Transverse colon (tissue), 4 donors: Measurements from ENCODE around the gene BID. TPM values are rescaled to one million over a fixed set of nuclear protein-coding genes. Genes with fewer than 3 reads are reported as not detected.

ENCODE experiments used
- DNase-seq: peaks from one replicate; pipeline ENCODE4 v3.0.0-alpha.2; 2019
- H3K27ac ChIP-seq, 4 donors: fragments of 200-600 bp; sonication (generic); 2 replicates each; pipeline ENCODE4 v1.5.1; 2016 to 2018; ENCODE audit warnings: inconsistent platforms in 4 of 4
- H3K27me3 ChIP-seq: fragments of 200-600 bp; sonication (generic); 2 replicates; pipeline ENCODE4 v1.5.1; 2017; ENCODE audit warnings: inconsistent platforms
- H3K36me3 ChIP-seq, 4 donors: fragments of 200-600 bp; sonication (generic); 2 replicates each; pipeline ENCODE4 v1.5.1; 2017 to 2019; ENCODE audit warnings: inconsistent platforms in 4 of 4
- H3K4me1 ChIP-seq, 4 donors: fragments of 200-600 bp; sonication (generic); 2 replicates each; pipeline ENCODE4 v1.5.1; 2017 to 2020; ENCODE audit warnings: inconsistent platforms in 4 of 4
- H3K4me3 ChIP-seq, 4 donors: fragments of 200-600 bp; sonication (generic); 1 replicate in 1 of 4; 2 replicates in 3 of 4; pipeline versions ENCODE4 v1.5.1 to v1.6.1; 2017 to 2019; ENCODE audit warnings: inconsistent platforms in 4 of 4
- H3K9me3 ChIP-seq, 2 donors: fragments of 200-600 bp; sonication (generic); 2 replicates each; pipeline ENCODE4 v1.5.1; 2017 to 2019; ENCODE audit warnings: inconsistent platforms in 2 of 2
- EP300 ChIP-seq: sonication (generic); formaldehyde crosslinking; IDR thresholded peaks from one replicate; pipeline ENCODE4 v1.6.1; 2017; ENCODE audit warnings: antibody characterized with exemption, low read depth
- POLR2A ChIP-seq: fragments of 450-650 bp; IDR thresholded peaks from one replicate; pipeline ENCODE4 v1.6.1; 2016; ENCODE audit warnings: antibody characterized with exemption, mild to moderate bottlenecking, moderate library complexity
- POLR2AphosphoS5 ChIP-seq, 3 donors: sonication (generic); formaldehyde crosslinking; IDR thresholded peaks; one replicate each; pipeline ENCODE4 v1.6.1; 2016; ENCODE audit warnings: antibody characterized with exemption in 3 of 3
- WGBS, 2 donors: methylation state at CpG; one replicate each; pipeline ENCODE4 v1.1.5; 2018; ENCODE audit warnings: low coverage in 1 of 2; 5-methylcytosine and 5-hydroxymethylcytosine counted together
- in situ Hi-C, 4 donors: fragments of 200-750 bp; cut with MboI; loops; one replicate each; pipeline versions ENCODE4 v1.15.0 to v1.15.1; 2017; ENCODE audit warnings: low sequenced_read_pairs in 3 of 4, low pct_ligation_motif_present in 1 of 4, low pct_unique_long_range_greater_than_20kb in 1 of 4
- intact Hi-C: fragments of 100-400 bp; cut with DNase I; formaldehyde crosslinking; loops from one replicate; pipeline ENCODE4 v1.15.1; 2023; ENCODE audit warnings: low total_unique reads
- total RNA-seq, 4 donors: library from RNA; depleted of rRNA; stranded (reverse); fragments of >200 nt; gene quantifications; one replicate each; pipeline ENCODE4 v1.1.0, GENCODE V29; 2016
- TF ChIP-seq, protein P1 (sequence below), 5 experiments: fragments of 200-600 bp in 3 of 5; fragments of 450-650 bp in 2 of 5; sonication (generic) in 3 of 5; IDR thresholded peaks; 1 replicate in 2 of 5; 2 replicates in 3 of 5; pipeline ENCODE4 v1.5.1; 2016 to 2017; ENCODE audit warnings: antibody characterized with exemption in 5 of 5, inconsistent platforms in 3 of 5, mild to moderate bottlenecking in 2 of 5, moderate library complexity in 1 of 5

Gene BID
- total RNA-seq, 4 donors from 2014 or later, result 21.1 to 59.5 (median 25.5) TPM

DNA sequence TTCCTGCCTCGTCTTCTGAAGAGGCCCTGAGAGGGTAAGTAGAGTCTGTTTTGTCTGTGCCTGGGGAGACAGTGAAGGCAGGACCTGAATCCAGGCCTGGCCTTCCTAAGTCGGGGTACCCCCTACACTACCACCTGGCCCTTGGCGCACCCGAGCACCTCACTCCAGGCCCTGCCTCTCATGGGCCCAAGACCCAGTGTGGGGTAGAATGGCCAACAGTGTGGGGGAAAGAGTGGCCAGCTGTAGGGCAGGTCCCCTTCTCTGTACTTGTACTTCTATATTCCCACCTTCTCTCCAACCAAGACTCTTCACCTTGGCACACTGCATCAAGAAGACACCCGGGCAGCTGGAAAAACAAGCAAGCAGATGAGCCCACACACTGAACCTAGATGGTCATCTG, 22.4 kb upstream of the BID start:
- Histone ChIP-seq H3K36me3 (no peaks in the 10 kb centered on the region), H3K27me3 (no peaks in the 10 kb centered on the region), H3K4me1 (peaks cover 0 to 5% (median 0%) of the 10 kb centered on the region in 4 donors), H3K27ac (no peak overlapping the region), H3K9me3 (no peaks in the 10 kb centered on the region), H3K4me3 (no peak overlapping the region)
- 94% methylated on average over 3 of the region's 5 CpGs; no CpG with 5 or more reads in 1 of the 2 donors for WGBS, 2 donors
- intact Hi-C loops (no loop called here), in situ Hi-C loops (no loop called here)
- TF ChIP-seq POLR2AphosphoS5 (IDR thresholded peaks at IDR 0.05), result no peak
- no peak for TF ChIP-seq POLR2A
- TF ChIP-seq, protein P1, sequence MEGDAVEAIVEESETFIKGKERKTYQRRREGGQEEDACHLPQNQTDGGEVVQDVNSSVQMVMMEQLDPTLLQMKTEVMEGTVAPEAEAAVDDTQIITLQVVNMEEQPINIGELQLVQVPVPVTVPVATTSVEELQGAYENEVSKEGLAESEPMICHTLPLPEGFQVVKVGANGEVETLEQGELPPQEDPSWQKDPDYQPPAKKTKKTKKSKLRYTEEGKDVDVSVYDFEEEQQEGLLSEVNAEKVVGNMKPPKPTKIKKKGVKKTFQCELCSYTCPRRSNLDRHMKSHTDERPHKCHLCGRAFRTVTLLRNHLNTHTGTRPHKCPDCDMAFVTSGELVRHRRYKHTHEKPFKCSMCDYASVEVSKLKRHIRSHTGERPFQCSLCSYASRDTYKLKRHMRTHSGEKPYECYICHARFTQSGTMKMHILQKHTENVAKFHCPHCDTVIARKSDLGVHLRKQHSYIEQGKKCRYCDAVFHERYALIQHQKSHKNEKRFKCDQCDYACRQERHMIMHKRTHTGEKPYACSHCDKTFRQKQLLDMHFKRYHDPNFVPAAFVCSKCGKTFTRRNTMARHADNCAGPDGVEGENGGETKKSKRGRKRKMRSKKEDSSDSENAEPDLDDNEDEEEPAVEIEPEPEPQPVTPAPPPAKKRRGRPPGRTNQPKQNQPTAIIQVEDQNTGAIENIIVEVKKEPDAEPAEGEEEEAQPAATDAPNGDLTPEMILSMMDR (IDR thresholded peaks at IDR 0.05), result no peak
- TF ChIP-seq EP300, result no peak
- DNase-seq, result no peak

DNA sequence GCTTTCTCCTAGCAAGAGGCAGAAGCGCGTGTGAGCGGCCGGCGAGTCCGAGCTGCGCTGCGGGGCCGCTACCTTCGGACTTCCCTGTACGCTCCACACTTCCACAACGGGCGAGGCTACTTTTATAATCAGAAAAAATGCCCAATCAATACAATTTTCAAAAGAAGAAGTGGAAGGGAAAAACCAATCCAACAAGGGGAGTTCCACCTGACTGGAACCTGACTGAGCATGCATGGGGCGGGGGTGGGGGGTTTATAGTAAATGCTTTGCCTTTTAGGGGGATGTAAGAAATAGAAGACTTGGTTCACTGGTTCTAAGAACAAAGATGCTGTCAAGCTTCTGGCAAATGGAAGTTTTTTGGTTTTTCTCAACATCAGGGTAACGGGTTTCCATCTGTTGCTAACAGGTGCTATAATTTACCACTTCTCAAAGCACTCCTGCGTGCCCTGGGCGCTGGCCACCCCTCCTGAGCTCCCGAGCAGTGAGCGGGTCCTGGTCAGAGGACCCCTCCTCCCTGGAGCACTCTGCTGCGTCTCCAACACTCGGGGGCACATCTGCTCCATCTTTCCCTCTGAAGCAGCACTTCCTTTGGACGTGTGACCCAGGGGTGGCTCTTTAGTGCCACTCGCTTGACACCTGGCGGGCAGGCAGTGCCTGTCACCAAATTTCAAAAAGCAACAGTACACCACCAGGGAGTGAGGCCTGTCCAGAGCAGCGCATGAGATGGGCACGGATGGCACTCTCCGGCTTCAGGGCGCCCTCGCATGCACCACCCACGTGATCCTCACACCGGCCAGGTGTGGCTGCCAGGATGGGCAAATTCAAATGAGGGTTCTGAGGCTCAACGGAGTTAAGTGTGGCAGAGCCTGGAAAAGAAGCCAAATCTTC, 21.6 kb upstream of the BID start:
- no peaks in the 10 kb centered on the region for H3K9me3 ChIP-seq
- intact Hi-C loops (no loop called here), in situ Hi-C loops (no loop called here)
- H3K27me3 ChIP-seq, result no peaks in the 10 kb centered on the region
- no peak overlapping the region for H3K27ac ChIP-seq
- no peaks in the 10 kb centered on the region for H3K36me3 ChIP-seq
- H3K4me1 ChIP-seq, result peaks cover 0 to 5% (median 0%) of the 10 kb centered on the region in 4 donors
- WGBS, 2 donors, result 86 to 98% methylated on average over 13 to 32 of the region's 32 CpGs
- no peak for DNase-seq
- TF ChIP-seq, protein P1 (IDR thresholded peaks at IDR 0.05), result no peak
- TF ChIP-seq POLR2A, result no peak
- TF ChIP-seq EP300, result no peak
- TF ChIP-seq POLR2AphosphoS5 (IDR thresholded peaks at IDR 0.05), result no peak
- H3K4me3 ChIP-seq, result no peak overlapping the region

DNA sequence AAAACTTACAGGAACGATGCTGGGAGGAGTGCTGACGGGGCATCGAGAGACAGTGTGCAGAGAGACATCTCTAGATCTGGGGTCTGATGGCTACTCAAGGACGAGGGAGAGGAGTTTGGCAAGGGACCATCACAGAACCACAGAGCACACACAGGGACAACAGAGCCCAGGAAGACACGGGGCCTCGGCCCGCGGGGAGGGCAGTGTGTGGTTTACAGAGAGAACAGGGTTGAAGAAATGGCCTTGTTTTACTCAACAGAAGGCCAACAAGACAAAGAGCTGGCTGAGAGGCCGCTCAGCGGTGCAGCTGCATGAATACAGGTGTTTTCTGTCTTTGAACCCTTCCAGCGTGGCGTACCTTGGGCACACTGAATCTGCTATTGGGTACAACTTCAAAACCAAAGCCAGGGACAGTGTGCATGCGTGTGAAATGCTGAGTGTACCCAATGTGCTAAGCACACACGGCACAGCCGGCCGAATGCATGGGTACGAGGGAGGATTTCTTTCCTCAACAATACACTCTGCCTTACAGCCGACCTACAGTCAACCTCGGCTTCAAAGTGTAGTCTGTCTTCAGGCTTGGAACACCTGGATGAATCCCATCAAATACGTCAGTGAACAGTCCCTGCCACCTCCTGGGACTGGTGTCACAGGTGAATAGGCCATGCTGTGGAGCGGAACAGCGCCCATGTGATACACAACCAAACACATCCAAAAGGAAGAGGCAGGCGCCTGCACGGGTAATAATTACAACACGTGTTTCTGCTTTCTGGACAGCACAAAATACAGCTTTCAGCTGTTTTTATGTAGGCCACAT, 20.7 kb upstream of the BID start:
- Histone ChIP-seq H3K4me1 (no peaks in the 10 kb centered on the region), H3K9me3 (no peaks in the 10 kb centered on the region), H3K27ac (no peak overlapping the region), H3K27me3 (no peaks in the 10 kb centered on the region), H3K36me3 (no peaks in the 10 kb centered on the region), H3K4me3 (no peak overlapping the region)
- 89 to 90% methylated on average over 11 to 25 of the region's 25 CpGs for WGBS, 2 donors
- in situ Hi-C loops (no loop called here), intact Hi-C loops (no loop called here)
- TF ChIP-seq, protein P1 (IDR thresholded peaks at IDR 0.05), result no peak
- TF ChIP-seq POLR2A, result no peak
- no peak for TF ChIP-seq POLR2AphosphoS5 (IDR thresholded peaks at IDR 0.05)
- TF ChIP-seq EP300, result no peak
- no peak for DNase-seq

DNA sequence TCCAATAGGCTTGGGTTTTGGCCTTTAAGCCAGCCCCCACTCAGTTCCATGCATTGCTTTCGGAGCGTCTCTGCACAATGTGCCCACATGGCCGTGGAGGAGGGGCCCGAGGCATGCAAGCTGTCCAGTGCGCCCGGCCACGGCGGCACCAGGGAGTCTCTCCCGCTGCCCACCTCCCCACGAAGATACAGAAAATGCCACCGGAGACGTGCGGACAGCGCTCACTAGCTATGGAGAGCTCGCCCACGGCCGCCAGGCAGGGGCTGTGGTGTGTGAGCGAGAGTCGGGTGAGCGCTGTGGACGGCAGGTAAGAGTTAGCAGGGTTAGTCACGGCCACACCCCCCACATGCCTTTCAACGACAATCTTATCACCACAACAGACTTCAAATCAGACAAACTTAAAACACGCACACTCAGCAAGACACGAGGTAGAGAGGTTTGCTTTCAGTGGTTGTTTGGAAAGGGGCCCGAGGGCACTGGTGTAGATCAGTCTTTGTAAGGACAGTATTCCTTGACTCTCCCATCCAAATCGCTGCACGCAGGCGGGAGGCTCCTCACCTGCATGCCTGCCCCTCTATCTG, 18.7 kb upstream of the BID start:
- no peaks in the 10 kb centered on the region for H3K36me3 ChIP-seq
- no peak overlapping the region for H3K27ac ChIP-seq
- in situ Hi-C loops, result no loop called here
- intact Hi-C loops, result no loop called here
- no peaks in the 10 kb centered on the region for H3K27me3 ChIP-seq
- H3K4me1 ChIP-seq, result no peaks in the 10 kb centered on the region
- H3K9me3 ChIP-seq, result no peaks in the 10 kb centered on the region
- no peak for TF ChIP-seq EP300
- no peak for TF ChIP-seq POLR2AphosphoS5 (IDR thresholded peaks at IDR 0.05)
- TF ChIP-seq, protein P1 (IDR thresholded peaks at IDR 0.05), result no peak
- no peak for TF ChIP-seq POLR2A
- no peak for DNase-seq
- WGBS, 2 donors, result 93% methylated on average over 29 of the region's 29 CpGs; no CpG with 5 or more reads in 1 of the 2 donors
- no peak overlapping the region for H3K4me3 ChIP-seq
